B cell (primary cell): ENCODE data around the gene TAF4. TPM values are rescaled to one million over a fixed set of nuclear protein-coding genes. Genes with fewer than 3 reads are reported as not detected.

Source experiments
- ATAC-seq: fragments of 200-7000 bp; cut with Tn5 transposase; one replicate; pipeline ENCODE4 v1.10.0; 2021; ENCODE audit warnings: low read depth, mild to moderate bottlenecking, moderate number of reproducible peaks, moderate library complexity
- CTCF ChIA-PET: fragments of 350-600 bp; sonication (Branson Sonifier 250); formaldehyde crosslinking; loops from one replicate; lab custom pipeline; 2021; ENCODE audit warnings: antibody characterized with exemption, inconsistent platforms; lab: Charles Lee
- POLR2A ChIA-PET: fragments of 350-600 bp; sonication (Branson Sonifier 250); formaldehyde crosslinking; loops from one replicate; lab custom pipeline; 2021; ENCODE audit warnings: antibody characterized with exemption; lab: Charles Lee
- DNase-seq: peaks from one replicate; pipeline ENCODE4 v3.0.0; 2013
- H2AFZ ChIP-seq: 2 replicates; pipeline ENCODE4 v1.6.1; 2012; ENCODE audit warnings: mild to moderate bottlenecking, low read depth, low read length; ENCODE audit not compliant: insufficient read depth, poor library complexity, severe bottlenecking
- H3K27ac ChIP-seq, 2 donors: 1 replicate in 1 of 2; 2 replicates in 1 of 2; pipeline ENCODE4 v1.5.1; 2012 to 2013; ENCODE audit warnings: low read length in 2 of 2, mild to moderate bottlenecking in 2 of 2, moderate library complexity in 1 of 2
- H3K27me3 ChIP-seq, 4 experiments: fragments of 200-600 bp in 1 of 4; sonication (generic) in 1 of 4; replicated peaks in 1 of 4; 1 replicate in 2 of 4; 2 replicates in 2 of 4; pipeline versions ENCODE4 v1.6.1 to v1.7.0; 2013 to 2016; ENCODE audit warnings: low read length in 3 of 4, mild to moderate bottlenecking in 2 of 4, mixed read lengths in 1 of 4, moderate library complexity in 1 of 4; ENCODE audit not compliant: insufficient read depth in 4 of 4, control insufficient read depth in 3 of 4; ENCODE audit errors: control extremely low read depth in 1 of 4
- H3K36me3 ChIP-seq, 2 experiments: replicated peaks in 1 of 2; 1 replicate in 1 of 2; 2 replicates in 1 of 2; pipeline versions ENCODE4 v1.6.1 to v1.7.1; 2013; ENCODE audit warnings: low read length in 1 of 2; ENCODE audit not compliant: insufficient read depth in 2 of 2, control insufficient read depth in 1 of 2; ENCODE audit errors: control extremely low read depth in 1 of 2, extremely low read depth in 1 of 2
- H3K4me1 ChIP-seq, 2 donors: fragments of 200-600 bp in 1 of 2; sonication (generic) in 1 of 2; 1 replicate in 1 of 2; 2 replicates in 1 of 2; pipeline versions ENCODE4 v1.5.1 to v1.6.1; 2013 to 2017; ENCODE audit warnings: low read length in 2 of 2; ENCODE audit not compliant: control insufficient read depth in 2 of 2, insufficient read depth in 2 of 2
- H3K4me2 ChIP-seq: replicated peaks from 2 replicates; pipeline ENCODE3; 2012; ENCODE audit warnings: mild to moderate bottlenecking, low read depth, low read length; ENCODE audit not compliant: poor library complexity, severe bottlenecking
- H3K4me3 ChIP-seq, 5 experiments: fragments of 200-600 bp in 1 of 5; sonication (generic) in 1 of 5; 1 replicate in 3 of 5; 2 replicates in 2 of 5; pipeline versions ENCODE4 v1.5.1 to v1.7.0; 2011 to 2016; ENCODE audit warnings: low read length in 4 of 5, mild to moderate bottlenecking in 4 of 5, low read depth in 2 of 5, control low read depth in 1 of 5, moderate library complexity in 1 of 5; ENCODE audit not compliant: insufficient read depth in 1 of 5; ENCODE audit errors: control extremely low read depth in 1 of 5, extremely low read depth in 1 of 5
- H3K79me2 ChIP-seq: fragments of 200-600 bp; sonication (generic); one replicate; pipeline ENCODE4 v1.6.0; 2016; ENCODE audit warnings: low read length; ENCODE audit not compliant: control insufficient read depth, insufficient read depth
- H3K9ac ChIP-seq: fragments of 200-600 bp; sonication (generic); 2 replicates; pipeline ENCODE4 v1.6.1; 2017; ENCODE audit warnings: mild to moderate bottlenecking, low read length, moderate library complexity
- H3K9me3 ChIP-seq, 3 donors: one replicate each; pipeline versions ENCODE4 v1.6.1 to v1.7.1; 2013; ENCODE audit warnings: low read length in 2 of 3; ENCODE audit not compliant: control insufficient read depth in 2 of 3, insufficient read depth in 1 of 3; ENCODE audit errors: control extremely low read depth in 1 of 3
- H4K20me1 ChIP-seq: 2 replicates; pipeline ENCODE4 v1.6.0; 2012; ENCODE audit warnings: mild to moderate bottlenecking, low read length; ENCODE audit not compliant: insufficient read depth, control insufficient read depth, poor library complexity, severe bottlenecking
- H3K27ac Mint-ChIP-seq: one replicate; pipeline ENCODE4 v1.8.0; 2021; ENCODE audit warnings: mixed read lengths
- H3K27me3 Mint-ChIP-seq: one replicate; pipeline ENCODE4 v1.8.0; 2021; ENCODE audit warnings: mixed read lengths
- H3K4me1 Mint-ChIP-seq: one replicate; pipeline ENCODE4 v1.8.0; 2021; ENCODE audit warnings: mixed read lengths
- H3K4me3 Mint-ChIP-seq: one replicate; pipeline ENCODE4 v1.8.0; 2021; ENCODE audit warnings: mixed read lengths
- H3K9me3 Mint-ChIP-seq: one replicate; pipeline ENCODE4 v1.8.0; 2022; ENCODE audit warnings: mixed read lengths; ENCODE audit not compliant: insufficient read depth
- EZH2 ChIP-seq: IDR thresholded peaks from 2 replicates; pipeline ENCODE4 v1.6.1; 2012; ENCODE audit warnings: borderline replicate concordance, low read depth, mild to moderate bottlenecking, moderate library complexity, low read length; ENCODE audit not compliant: insufficient read depth, poor library complexity, severe bottlenecking
- WGBS: methylation state at CpG from one replicate; pipeline ENCODE4 v1.1.5; 2013; ENCODE audit warnings: missing lambda C conversion rate; ENCODE audit not compliant: insufficient coverage; 5-methylcytosine and 5-hydroxymethylcytosine counted together
- intact Hi-C: fragments of 100-400 bp; cut with micrococcal nuclease; formaldehyde crosslinking; loops from one replicate; pipeline ENCODE4 v1.10.0; 2022
- polyA plus RNA-seq: library from polyadenylated mRNA; depleted of rRNA; stranded (reverse); fragments of >200 nt; gene quantifications from 2 replicates; pipeline ENCODE4 v1.2.3, GENCODE V29; 2012
- total RNA-seq, 2 donors: library from RNA; stranded (reverse); fragments of 120-200 nt in 1 of 2; gene quantifications; 1 replicate in 1 of 2; 2 replicates in 1 of 2; pipeline versions ENCODE4 v1.2.3 to v1.2.4, GENCODE V29; 2013 to 2022
- TF ChIP-seq, protein P1 (sequence below): fragments of 200-600 bp; IDR thresholded peaks from one replicate; pipeline ENCODE4 v1.8.0; 2022; ENCODE audit warnings: antibody characterized with exemption, mild to moderate bottlenecking

TAF4 gene
- total and polyA plus RNA-seq, 2 donors (not counting 1 experiment from before 2014, with no cell fraction given), result 13.9 to 39.5 TPM

DNA sequence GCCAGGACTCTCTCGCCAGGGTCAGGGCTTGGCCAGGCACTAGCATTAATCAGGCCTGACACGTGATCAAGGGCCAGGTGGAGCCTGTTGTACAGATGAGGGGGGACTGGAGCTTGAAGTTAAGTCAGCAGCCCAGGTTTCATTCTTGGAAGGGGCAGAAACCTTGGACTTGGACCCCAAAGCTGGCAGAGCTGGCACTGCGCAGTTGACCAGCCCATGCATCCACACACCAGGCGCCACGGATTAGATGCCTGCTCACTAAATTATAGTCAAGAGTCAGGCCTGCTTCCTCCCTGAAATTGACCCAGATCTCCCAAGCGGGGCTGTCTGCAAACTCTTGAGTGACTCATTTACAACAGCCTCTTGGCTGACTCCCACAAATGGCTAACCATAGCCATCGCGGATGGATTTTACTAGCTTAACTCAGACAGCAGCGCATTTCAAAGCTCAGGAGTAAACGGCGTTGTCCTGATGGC lies 4.1 kb upstream of the TAF4 start:
- ATAC-seq (no peak), DNase-seq (no peak)
- CTCF ChIA-PET, result interaction anchor here (1.5 kb wide), 1 partner anchor 66 kb away, joined by 3 read pairs; no protein-coding TSS in a partner anchor
- H3K27me3 Mint-ChIP-seq, result no peaks in the 10 kb centered on the region
- WGBS, result 93% methylated on average over 11 of the region's 11 CpGs
- peaks cover 0 to 16% (median 13%) of the 10 kb centered on the region in 3 donors for H3K9me3 ChIP-seq
- intact Hi-C loops, result loop anchor here (5.0 kb wide), 1 partner anchor 73 kb away; the partner anchor contains the start of genes PSMA7 and SS18L1
- peaks cover 0 to 18% (median 0%) of the 10 kb centered on the region in 4 experiments for H3K27me3 ChIP-seq
- H3K79me2 ChIP-seq, result peaks cover 9% of the 10 kb centered on the region
- no peak for TF ChIP-seq EZH2
- TF ChIP-seq, protein P1, sequence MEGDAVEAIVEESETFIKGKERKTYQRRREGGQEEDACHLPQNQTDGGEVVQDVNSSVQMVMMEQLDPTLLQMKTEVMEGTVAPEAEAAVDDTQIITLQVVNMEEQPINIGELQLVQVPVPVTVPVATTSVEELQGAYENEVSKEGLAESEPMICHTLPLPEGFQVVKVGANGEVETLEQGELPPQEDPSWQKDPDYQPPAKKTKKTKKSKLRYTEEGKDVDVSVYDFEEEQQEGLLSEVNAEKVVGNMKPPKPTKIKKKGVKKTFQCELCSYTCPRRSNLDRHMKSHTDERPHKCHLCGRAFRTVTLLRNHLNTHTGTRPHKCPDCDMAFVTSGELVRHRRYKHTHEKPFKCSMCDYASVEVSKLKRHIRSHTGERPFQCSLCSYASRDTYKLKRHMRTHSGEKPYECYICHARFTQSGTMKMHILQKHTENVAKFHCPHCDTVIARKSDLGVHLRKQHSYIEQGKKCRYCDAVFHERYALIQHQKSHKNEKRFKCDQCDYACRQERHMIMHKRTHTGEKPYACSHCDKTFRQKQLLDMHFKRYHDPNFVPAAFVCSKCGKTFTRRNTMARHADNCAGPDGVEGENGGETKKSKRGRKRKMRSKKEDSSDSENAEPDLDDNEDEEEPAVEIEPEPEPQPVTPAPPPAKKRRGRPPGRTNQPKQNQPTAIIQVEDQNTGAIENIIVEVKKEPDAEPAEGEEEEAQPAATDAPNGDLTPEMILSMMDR, result no peak
- H3K4me3 ChIP-seq, result no peak overlapping the region
- peaks cover 18% of the 10 kb centered on the region for H3K4me1 Mint-ChIP-seq
- H3K9ac ChIP-seq, result no peak overlapping the region
- no peak overlapping the region for H3K27ac ChIP-seq
- H3K27ac Mint-ChIP-seq, result no peak overlapping the region
- no peaks in the 10 kb centered on the region for H4K20me1 ChIP-seq
- H3K36me3 ChIP-seq, result no peaks in the 10 kb centered on the region
- H3K9me3 Mint-ChIP-seq, result peaks cover 5% of the 10 kb centered on the region
- POLR2A ChIA-PET, result no interaction called here
- no peak overlapping the region for H3K4me3 Mint-ChIP-seq
- H2AFZ ChIP-seq, result no peak overlapping the region
- no peak overlapping the region for H3K4me2 ChIP-seq
- peaks cover 16 to 17% of the 10 kb centered on the region in 2 donors for H3K4me1 ChIP-seq

DNA sequence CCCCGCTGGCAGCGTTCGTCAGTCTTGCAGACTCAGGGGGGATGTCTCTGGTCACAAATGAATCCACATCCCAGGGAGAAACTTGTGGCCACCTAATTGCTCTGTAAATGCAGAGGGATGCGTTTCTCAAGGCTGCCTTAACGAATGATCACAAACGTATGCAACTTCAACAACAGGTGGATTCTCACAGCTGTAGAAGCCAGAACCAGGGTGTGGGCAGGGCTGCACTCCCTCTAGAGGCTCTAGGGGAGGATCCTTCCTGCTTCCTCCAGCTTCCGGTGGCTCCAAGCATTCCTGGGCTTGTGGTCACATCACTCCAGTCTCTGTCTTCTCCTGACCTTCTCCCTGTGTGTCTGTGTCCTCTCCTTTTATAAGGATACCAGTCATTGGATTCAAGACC lies 3.3 kb upstream of the TAF4 start:
- Histone ChIP-seq H3K4me3 (no peak overlapping the region), H3K4me1 (peaks cover 20 to 21% of the 10 kb centered on the region in 2 donors), H2AFZ (no peak overlapping the region), H3K9me3 (peaks cover 0 to 12% (median 9%) of the 10 kb centered on the region in 3 donors), H3K27ac (no peak overlapping the region), H3K27me3 (peaks cover 0 to 18% (median 0%) of the 10 kb centered on the region in 4 experiments), H3K79me2 (peaks cover 14% of the 10 kb centered on the region), H3K9ac (no peak overlapping the region), H3K36me3 (peaks cover 0 to under 1% of the 10 kb centered on the region in 2 experiments), H3K4me2 (no peak overlapping the region), H4K20me1 (peaks cover 4% of the 10 kb centered on the region)
- ChIA-PET POLR2A (interaction anchor here (1.0 kb wide), 1 partner anchor 73 kb away, joined by 3 read pairs; no protein-coding TSS in a partner anchor), CTCF (interaction anchor here (0.7 to 1.5 kb wide), 3 partner anchors 58 to 373 kb away, joined by 3 to 5 read pairs (median 3); no protein-coding TSS in a partner anchor)
- TF ChIP-seq, protein P1, result no peak
- TF ChIP-seq EZH2, result no peak
- ATAC-seq (no peak), DNase-seq (no peak)
- H3K4me3 Mint-ChIP-seq, result no peak overlapping the region
- H3K9me3 Mint-ChIP-seq, result peaks cover 5% of the 10 kb centered on the region
- intact Hi-C loops, result loop anchor here (5.0 kb wide), 1 partner anchor 73 kb away; the partner anchor contains the start of genes PSMA7 and SS18L1
- no peak overlapping the region for H3K27ac Mint-ChIP-seq
- 89% methylated on average over 5 of the region's 7 CpGs for WGBS
- H3K27me3 Mint-ChIP-seq, result no peaks in the 10 kb centered on the region
- H3K4me1 Mint-ChIP-seq, result peaks cover 21% of the 10 kb centered on the region
